SK-N-MC (cell line): ENCODE results near the gene KIAA1958.

Experiments
- EZH2 ChIP-seq: fragments of 200-600 bp; sonication (generic); IDR thresholded peaks from one replicate; pipeline ENCODE4 v1.6.1; 2017; ENCODE audit warnings: antibody characterized with exemption
- FOXP2 ChIP-seq: optimal IDR thresholded peaks from 2 replicates; pipeline ENCODE3; 2011; ENCODE audit warnings: mild to moderate bottlenecking, moderate library complexity; ENCODE audit not compliant: insufficient read depth; ENCODE audit errors: extremely low read length, control extremely low read depth
- POLR2AphosphoS5 ChIP-seq: IDR thresholded peaks from 2 replicates; pipeline ENCODE4 v1.6.1; 2012; ENCODE audit warnings: mild to moderate bottlenecking, low read depth, low read length, borderline replicate concordance

GRCh38 chr9:112532427-112532826, 45.8 kb downstream of the KIAA1958 start:
- TF ChIP-seq EZH2 (no peak), POLR2AphosphoS5 (no peak), FOXP2 (no peak)
